H1 (cell line): ENCODE data around the gene FXN. TPM values are rescaled to one million over a fixed set of nuclear protein-coding genes. Genes with fewer than 3 reads are reported as not detected.

Experiments used
- BACH1 ChIP-seq: IDR thresholded peaks from 2 replicates; pipeline ENCODE4 v1.6.1; 2012; ENCODE audit warnings: low read length, improper control_type of control experiment
- EGR1 ChIP-seq: IDR thresholded peaks from 2 replicates; pipeline ENCODE4 v1.6.1; 2011; ENCODE audit warnings: low read depth, low read length, borderline replicate concordance
- GTF2F1 ChIP-seq: IDR thresholded peaks from 2 replicates; pipeline ENCODE4 v1.6.1; 2012; ENCODE audit warnings: low read depth, low read length, improper control_type of control experiment, borderline replicate concordance
- HDAC2 ChIP-seq, 2 experiments: fragments of 300-600 bp in 1 of 2; sonication (generic) in 1 of 2; IDR thresholded peaks; 2 replicates each; pipeline ENCODE4 v1.6.1; 2011 to 2012; ENCODE audit warnings: low read depth in 2 of 2, low read length in 2 of 2, mild to moderate bottlenecking in 2 of 2, moderate library complexity in 2 of 2, borderline replicate concordance in 1 of 2, inconsistent platforms in 1 of 2
- RAD21 ChIP-seq, 2 experiments: IDR thresholded peaks in 1 of 2; conservative IDR thresholded peaks in 1 of 2; 2 replicates each; pipeline ENCODE4 v1.6.1; 2011; ENCODE audit warnings: low read depth in 2 of 2, low read length in 2 of 2, improper control_type of control experiment in 1 of 2, inconsistent platforms in 1 of 2, mild to moderate bottlenecking in 1 of 2, moderate library complexity in 1 of 2
- SIN3A ChIP-seq, 2 experiments: IDR thresholded peaks in 1 of 2; conservative IDR thresholded peaks in 1 of 2; 2 replicates each; pipeline ENCODE4 v1.6.1; 2011 to 2012; ENCODE audit warnings: low read length in 2 of 2, improper control_type of control experiment in 1 of 2, low read depth in 1 of 2, mild to moderate bottlenecking in 1 of 2
- SP4 ChIP-seq: IDR thresholded peaks from 2 replicates; pipeline ENCODE4 v1.6.1; 2012; ENCODE audit warnings: low read length, inconsistent platforms
- SUZ12 ChIP-seq: fragments of 200-600 bp; sonication (generic); IDR thresholded peaks from 2 replicates; pipeline ENCODE4 v1.6.1; 2012; ENCODE audit warnings: mild to moderate bottlenecking, inconsistent platforms, low read length, moderate library complexity, mixed read lengths
- TAF7 ChIP-seq: optimal IDR thresholded peaks from 2 replicates; pipeline ENCODE3; 2011; ENCODE audit warnings: low read depth, mild to moderate bottlenecking, inconsistent platforms, low read length, moderate library complexity, borderline replicate concordance
- TCF12 ChIP-seq: IDR thresholded peaks from 2 replicates; pipeline ENCODE4 v1.6.1; 2011; ENCODE audit warnings: low read depth, mild to moderate bottlenecking, low read length
- polyA plus RNA-seq, 7 experiments: library from polyadenylated mRNA; depleted of rRNA in 3 of 7; stranded (reverse) in 5 of 7; unstranded in 2 of 7; fragments of >200 nt in 5 of 7; fragments of 200-250 nt in 2 of 7; gene quantifications; 1 replicate in 5 of 7; 2 replicates in 1 of 7; 4 replicates in 1 of 7; pipeline versions ENCODE4 v1.2.1 to v1.2.3, GENCODE V29; 2011 to 2013; ENCODE audit warnings: missing spikeins in 2 of 7, mixed read lengths in 2 of 7
- total RNA-seq: library from RNA; stranded (reverse); fragmentation: NEBNext Ultra II Directional; extraction: Animal tissue kit (Norgen Biotek cat#: 25700); gene quantifications from 2 replicates; pipeline ENCODE4 v1.2.1, GENCODE V29; 2021
- TF ChIP-seq, protein P1 (sequence below): fragments of 300-600 bp; sonication (generic); IDR thresholded peaks from 2 replicates; pipeline ENCODE4 v1.7.1; 2012; ENCODE audit warnings: low read length, moderate library complexity, mild to moderate bottlenecking, inconsistent platforms; ENCODE audit not compliant: insufficient replicate concordance

The FXN gene
- total and polyA plus RNA-seq, 2 of the 8 experiments (the other 6 are each of a cell fraction or from before 2014, with no cell fraction given): 34.2 to 37.5 TPM

DNA sequence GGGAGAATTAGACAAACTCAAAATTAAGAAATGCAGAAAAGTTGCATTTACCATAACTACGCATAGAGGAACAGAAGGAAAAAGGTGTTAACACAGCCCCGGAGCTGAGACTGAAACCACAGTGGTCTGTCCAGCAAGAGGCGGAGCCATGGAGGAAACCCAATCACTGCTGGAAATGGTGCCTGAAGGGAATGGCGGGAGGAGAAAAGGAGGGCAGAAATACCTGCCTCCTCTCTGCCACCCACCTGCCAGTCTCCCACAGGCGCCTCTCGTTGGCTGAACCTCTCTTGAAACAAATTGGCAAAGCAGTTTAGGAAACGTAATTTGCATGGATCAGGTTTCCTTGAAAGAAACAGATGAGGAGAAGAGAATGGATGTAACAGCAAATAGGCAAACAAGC is 11.9 kb upstream of the FXN start (continued):
- TF ChIP-seq SIN3A (conservative IDR thresholded peaks at IDR 0.05 in 1 of 2, IDR thresholded peaks at IDR 0.05 in 1 of 2; ENCODE audit: low read depth in 1 of 2, low read length in 2 of 2): no peak
- no peak for TF ChIP-seq RAD21 (IDR thresholded peaks at IDR 0.05 in 1 of 2, conservative IDR thresholded peaks at IDR 0.05 in 1 of 2; ENCODE audit: low read depth in 2 of 2, low read length in 2 of 2)
- TF ChIP-seq BACH1: no peak
- TF ChIP-seq TCF12: no peak
- TF ChIP-seq, protein P1, sequence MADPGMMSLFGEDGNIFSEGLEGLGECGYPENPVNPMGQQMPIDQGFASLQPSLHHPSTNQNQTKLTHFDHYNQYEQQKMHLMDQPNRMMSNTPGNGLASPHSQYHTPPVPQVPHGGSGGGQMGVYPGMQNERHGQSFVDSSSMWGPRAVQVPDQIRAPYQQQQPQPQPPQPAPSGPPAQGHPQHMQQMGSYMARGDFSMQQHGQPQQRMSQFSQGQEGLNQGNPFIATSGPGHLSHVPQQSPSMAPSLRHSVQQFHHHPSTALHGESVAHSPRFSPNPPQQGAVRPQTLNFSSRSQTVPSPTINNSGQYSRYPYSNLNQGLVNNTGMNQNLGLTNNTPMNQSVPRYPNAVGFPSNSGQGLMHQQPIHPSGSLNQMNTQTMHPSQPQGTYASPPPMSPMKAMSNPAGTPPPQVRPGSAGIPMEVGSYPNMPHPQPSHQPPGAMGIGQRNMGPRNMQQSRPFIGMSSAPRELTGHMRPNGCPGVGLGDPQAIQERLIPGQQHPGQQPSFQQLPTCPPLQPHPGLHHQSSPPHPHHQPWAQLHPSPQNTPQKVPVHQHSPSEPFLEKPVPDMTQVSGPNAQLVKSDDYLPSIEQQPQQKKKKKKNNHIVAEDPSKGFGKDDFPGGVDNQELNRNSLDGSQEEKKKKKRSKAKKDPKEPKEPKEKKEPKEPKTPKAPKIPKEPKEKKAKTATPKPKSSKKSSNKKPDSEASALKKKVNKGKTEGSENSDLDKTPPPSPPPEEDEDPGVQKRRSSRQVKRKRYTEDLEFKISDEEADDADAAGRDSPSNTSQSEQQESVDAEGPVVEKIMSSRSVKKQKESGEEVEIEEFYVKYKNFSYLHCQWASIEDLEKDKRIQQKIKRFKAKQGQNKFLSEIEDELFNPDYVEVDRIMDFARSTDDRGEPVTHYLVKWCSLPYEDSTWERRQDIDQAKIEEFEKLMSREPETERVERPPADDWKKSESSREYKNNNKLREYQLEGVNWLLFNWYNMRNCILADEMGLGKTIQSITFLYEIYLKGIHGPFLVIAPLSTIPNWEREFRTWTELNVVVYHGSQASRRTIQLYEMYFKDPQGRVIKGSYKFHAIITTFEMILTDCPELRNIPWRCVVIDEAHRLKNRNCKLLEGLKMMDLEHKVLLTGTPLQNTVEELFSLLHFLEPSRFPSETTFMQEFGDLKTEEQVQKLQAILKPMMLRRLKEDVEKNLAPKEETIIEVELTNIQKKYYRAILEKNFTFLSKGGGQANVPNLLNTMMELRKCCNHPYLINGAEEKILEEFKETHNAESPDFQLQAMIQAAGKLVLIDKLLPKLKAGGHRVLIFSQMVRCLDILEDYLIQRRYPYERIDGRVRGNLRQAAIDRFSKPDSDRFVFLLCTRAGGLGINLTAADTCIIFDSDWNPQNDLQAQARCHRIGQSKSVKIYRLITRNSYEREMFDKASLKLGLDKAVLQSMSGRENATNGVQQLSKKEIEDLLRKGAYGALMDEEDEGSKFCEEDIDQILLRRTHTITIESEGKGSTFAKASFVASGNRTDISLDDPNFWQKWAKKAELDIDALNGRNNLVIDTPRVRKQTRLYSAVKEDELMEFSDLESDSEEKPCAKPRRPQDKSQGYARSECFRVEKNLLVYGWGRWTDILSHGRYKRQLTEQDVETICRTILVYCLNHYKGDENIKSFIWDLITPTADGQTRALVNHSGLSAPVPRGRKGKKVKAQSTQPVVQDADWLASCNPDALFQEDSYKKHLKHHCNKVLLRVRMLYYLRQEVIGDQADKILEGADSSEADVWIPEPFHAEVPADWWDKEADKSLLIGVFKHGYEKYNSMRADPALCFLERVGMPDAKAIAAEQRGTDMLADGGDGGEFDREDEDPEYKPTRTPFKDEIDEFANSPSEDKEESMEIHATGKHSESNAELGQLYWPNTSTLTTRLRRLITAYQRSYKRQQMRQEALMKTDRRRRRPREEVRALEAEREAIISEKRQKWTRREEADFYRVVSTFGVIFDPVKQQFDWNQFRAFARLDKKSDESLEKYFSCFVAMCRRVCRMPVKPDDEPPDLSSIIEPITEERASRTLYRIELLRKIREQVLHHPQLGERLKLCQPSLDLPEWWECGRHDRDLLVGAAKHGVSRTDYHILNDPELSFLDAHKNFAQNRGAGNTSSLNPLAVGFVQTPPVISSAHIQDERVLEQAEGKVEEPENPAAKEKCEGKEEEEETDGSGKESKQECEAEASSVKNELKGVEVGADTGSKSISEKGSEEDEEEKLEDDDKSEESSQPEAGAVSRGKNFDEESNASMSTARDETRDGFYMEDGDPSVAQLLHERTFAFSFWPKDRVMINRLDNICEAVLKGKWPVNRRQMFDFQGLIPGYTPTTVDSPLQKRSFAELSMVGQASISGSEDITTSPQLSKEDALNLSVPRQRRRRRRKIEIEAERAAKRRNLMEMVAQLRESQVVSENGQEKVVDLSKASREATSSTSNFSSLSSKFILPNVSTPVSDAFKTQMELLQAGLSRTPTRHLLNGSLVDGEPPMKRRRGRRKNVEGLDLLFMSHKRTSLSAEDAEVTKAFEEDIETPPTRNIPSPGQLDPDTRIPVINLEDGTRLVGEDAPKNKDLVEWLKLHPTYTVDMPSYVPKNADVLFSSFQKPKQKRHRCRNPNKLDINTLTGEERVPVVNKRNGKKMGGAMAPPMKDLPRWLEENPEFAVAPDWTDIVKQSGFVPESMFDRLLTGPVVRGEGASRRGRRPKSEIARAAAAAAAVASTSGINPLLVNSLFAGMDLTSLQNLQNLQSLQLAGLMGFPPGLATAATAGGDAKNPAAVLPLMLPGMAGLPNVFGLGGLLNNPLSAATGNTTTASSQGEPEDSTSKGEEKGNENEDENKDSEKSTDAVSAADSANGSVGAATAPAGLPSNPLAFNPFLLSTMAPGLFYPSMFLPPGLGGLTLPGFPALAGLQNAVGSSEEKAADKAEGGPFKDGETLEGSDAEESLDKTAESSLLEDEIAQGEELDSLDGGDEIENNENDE: no peak
- TF ChIP-seq GTF2F1: no peak
- peak in 1 of 2 experiments; percentile 2; a peak in 1 of 4 replicates for TF ChIP-seq HDAC2 (IDR thresholded peaks at IDR 0.05; ENCODE audit: borderline replicate concordance in 1 of 2, low read depth in 2 of 2, low read length in 2 of 2)
- no peak for TF ChIP-seq SUZ12
- no peak for TF ChIP-seq TAF7
- no peak for TF ChIP-seq SP4
- TF ChIP-seq EGR1: no peak
